ENCODE measurements around the gene SOX13. TPM values are rescaled to one million over a fixed set of nuclear protein-coding genes. Genes with fewer than 3 reads are reported as not detected.

Gene SOX13
- polyA plus RNA-seq, 1 experiment = 2.0 TPM

GRCh38 chr1:204092632-204093420, 19.9 kb downstream of the SOX13 start:
- no peaks in the 10 kb centered on the region for H3K9me3 ChIP-seq (ENCODE audit: control insufficient read depth, insufficient read depth, low read length)
- POLR2A ChIA-PET = no interaction called here
- H3K27ac ChIP-seq (ENCODE audit: low read depth, low read length) = no peak overlapping the region
- peaks cover 6% of the 10 kb centered on the region for H3K27me3 ChIP-seq (ENCODE audit: control insufficient read depth, insufficient read depth, low read length)
- CTCF ChIA-PET = interaction anchor here (0.6 to 1.3 kb wide), 2 partner anchors 161 to 222 kb away, joined by 3 to 4 read pairs; no protein-coding TSS in a partner anchor
- no peak for DNase-seq (ENCODE audit: low read depth, low spot score)
- no peak for TF ChIP-seq CTCF (IDR thresholded peaks at IDR 0.05; ENCODE audit: low read depth, low read length)
- H3K4me3 ChIP-seq (ENCODE audit: low read depth, low read length) = no peak overlapping the region

- H3K9me3 ChIP-seq (ENCODE audit: control insufficient read depth, insufficient read depth, low read length) = no peaks in the 10 kb centered on the region
- H3K27ac ChIP-seq (ENCODE audit: low read depth, low read length) = no peak overlapping the region
- TF ChIP-seq CTCF (IDR thresholded peaks at IDR 0.05; ENCODE audit: low read depth, low read length) = no peak
- no peak overlapping the region for H3K4me3 ChIP-seq (ENCODE audit: low read depth, low read length)
- DNase-seq (ENCODE audit: low read depth, low spot score) = no peak
- POLR2A ChIA-PET = no interaction called here
- H3K27me3 ChIP-seq (ENCODE audit: control insufficient read depth, insufficient read depth, low read length) = peaks cover 6% of the 10 kb centered on the region
- CTCF ChIA-PET = interaction anchor here (0.6 to 1.3 kb wide), 2 partner anchors 160 to 222 kb away, joined by 3 to 4 read pairs; no protein-coding TSS in a partner anchor
These were observed 20.5 kb downstream of the SOX13 start for GRCh38 chr1:204093421-204093717.

GRCh38 chr1:204093781-204094180, 20.9 kb downstream of the SOX13 start:
- ChIA-PET CTCF (interaction anchor here (0.6 to 1.3 kb wide), 2 partner anchors 160 to 222 kb away, joined by 3 to 4 read pairs; no protein-coding TSS in a partner anchor), POLR2A (no interaction called here)
- H3K27ac ChIP-seq (ENCODE audit: low read depth, low read length) = no peak overlapping the region
- H3K4me3 ChIP-seq (ENCODE audit: low read depth, low read length) = no peak overlapping the region
- TF ChIP-seq CTCF (IDR thresholded peaks at IDR 0.05; ENCODE audit: low read depth, low read length) = no peak
- H3K9me3 ChIP-seq (ENCODE audit: control insufficient read depth, insufficient read depth, low read length) = no peaks in the 10 kb centered on the region
- no peak for DNase-seq (ENCODE audit: low read depth, low spot score)
- H3K27me3 ChIP-seq (ENCODE audit: control insufficient read depth, insufficient read depth, low read length) = peaks cover 6% of the 10 kb centered on the region

- ChIA-PET POLR2A (no interaction called here), CTCF (interaction anchor here (0.8 kb wide), 1 partner anchor 223 kb away, joined by 3 read pairs; no protein-coding TSS in a partner anchor)
- no peaks in the 10 kb centered on the region for H3K9me3 ChIP-seq (ENCODE audit: control insufficient read depth, insufficient read depth, low read length)
- peaks cover 6% of the 10 kb centered on the region for H3K27me3 ChIP-seq (ENCODE audit: control insufficient read depth, insufficient read depth, low read length)
- no peak overlapping the region for H3K4me3 ChIP-seq (ENCODE audit: low read depth, low read length)
- no peak overlapping the region for H3K27ac ChIP-seq (ENCODE audit: low read depth, low read length)
- TF ChIP-seq CTCF (IDR thresholded peaks at IDR 0.05; ENCODE audit: low read depth, low read length) = no peak
- DNase-seq (ENCODE audit: low read depth, low spot score) = no peak
These were observed 21.4 kb downstream of the SOX13 start for GRCh38 chr1:204094313-204094729.

- DNase-seq (ENCODE audit: low read depth, low spot score) = no peak
- Histone ChIP-seq H3K27ac (ENCODE audit: low read depth, low read length) (no peak overlapping the region), H3K27me3 (ENCODE audit: control insufficient read depth, insufficient read depth, low read length) (peaks cover 6% of the 10 kb centered on the region), H3K9me3 (ENCODE audit: control insufficient read depth, insufficient read depth, low read length) (no peaks in the 10 kb centered on the region), H3K4me3 (ENCODE audit: low read depth, low read length) (no peak overlapping the region)
- no peak for TF ChIP-seq CTCF (IDR thresholded peaks at IDR 0.05; ENCODE audit: low read depth, low read length)
- ChIA-PET CTCF (interaction anchor here (0.8 to 2.0 kb wide), 3 partner anchors 33 to 224 kb away, joined by 3 to 7 read pairs (median 4); no protein-coding TSS in a partner anchor), POLR2A (no interaction called here)
These were observed 22.1 kb downstream of the SOX13 start for GRCh38 chr1:204094856-204095634.
